H1 (cell line): ENCODE measurements around the gene ITPR1. TPM values are rescaled to one million over a fixed set of nuclear protein-coding genes. Genes with fewer than 3 reads are reported as not detected.

Experiments used
- ATF2 ChIP-seq: IDR thresholded peaks from 2 replicates; pipeline ENCODE4 v1.6.1; 2012; ENCODE audit warnings: low read length, inconsistent platforms
- CHD7 ChIP-seq: fragments of 300-600 bp; sonication (generic); IDR thresholded peaks from 2 replicates; pipeline ENCODE4 v1.7.1; 2012; ENCODE audit warnings: low read length, moderate library complexity, mild to moderate bottlenecking, inconsistent platforms; ENCODE audit not compliant: insufficient replicate concordance
- CTBP2 ChIP-seq: IDR thresholded peaks from 2 replicates; pipeline ENCODE4 v1.7.0; 2011; ENCODE audit warnings: borderline replicate concordance, mild to moderate bottlenecking, moderate library complexity, mixed read lengths, low read length; ENCODE audit not compliant: insufficient read depth, insufficient read length
- EZH2 ChIP-seq: fragments of 200-600 bp; sonication (generic); IDR thresholded peaks from 2 replicates; pipeline ENCODE4 v1.7.1; 2012; ENCODE audit warnings: low read depth, mild to moderate bottlenecking, moderate library complexity, low read length, inconsistent platforms; ENCODE audit not compliant: severe bottlenecking
- PHF8 ChIP-seq: fragments of 200-600 bp; sonication (generic); conservative IDR thresholded peaks from 2 replicates; pipeline ENCODE4 v1.7.1; 2012; ENCODE audit warnings: low read depth, mild to moderate bottlenecking, inconsistent platforms, low read length, moderate library complexity
- POLR2AphosphoS5 ChIP-seq: IDR thresholded peaks from 2 replicates; pipeline ENCODE4 v1.6.1; 2011; ENCODE audit warnings: low read depth, low read length
- RFX5 ChIP-seq: IDR thresholded peaks from 2 replicates; pipeline ENCODE4 v1.6.1; 2011; ENCODE audit warnings: low read depth, low read length, improper control_type of control experiment, borderline replicate concordance
- USF2 ChIP-seq: IDR thresholded peaks from 2 replicates; pipeline ENCODE4 v1.6.1; 2011; ENCODE audit warnings: low read length, improper control_type of control experiment
- polyA plus RNA-seq, 7 experiments: library from polyadenylated mRNA; depleted of rRNA in 3 of 7; stranded (reverse) in 5 of 7; unstranded in 2 of 7; fragments of >200 nt in 5 of 7; fragments of 200-250 nt in 2 of 7; gene quantifications; 1 replicate in 5 of 7; 2 replicates in 1 of 7; 4 replicates in 1 of 7; pipeline versions ENCODE4 v1.2.1 to v1.2.3, GENCODE V29; 2011 to 2013; ENCODE audit warnings: missing spikeins in 2 of 7, mixed read lengths in 2 of 7
- total RNA-seq: library from RNA; stranded (reverse); fragmentation: NEBNext Ultra II Directional; extraction: Animal tissue kit (Norgen Biotek cat#: 25700); gene quantifications from 2 replicates; pipeline ENCODE4 v1.2.1, GENCODE V29; 2021

ITPR1 gene
- total and polyA plus RNA-seq, 2 of the 8 experiments (the other 6 are each of a cell fraction or from before 2014, with no cell fraction given) = 2.5 to 16.3 TPM

GRCh38 chr3:4824926-4825325 is 331.8 kb downstream of the ITPR1 start (continued):
- TF ChIP-seq USF2 = no peak
- TF ChIP-seq CTBP2 = no peak
- no peak for TF ChIP-seq EZH2
- no peak for TF ChIP-seq ATF2
- TF ChIP-seq RFX5 = no peak
- TF ChIP-seq PHF8 = no peak
- no peak for TF ChIP-seq CHD7
- TF ChIP-seq POLR2AphosphoS5 = no peak
